ENCODE results near the gene BAIAP2.

The BAIAP2 gene

GRCh38 chr17:81115219-81115618, 80.3 kb downstream of the BAIAP2 start:
- peaks cover 0 to 32% (median 3%) of the 10 kb centered on the region in 5 donors for H3K36me3 ChIP-seq (ENCODE audit: control insufficient read depth in 5 of 5, insufficient read depth in 5 of 5, low read length in 5 of 5)
- H3K4me3 ChIP-seq (ENCODE audit: low read depth in 1 of 5, low read length in 5 of 5), result no peak overlapping the region
- H3K27me3 ChIP-seq (ENCODE audit: control insufficient read depth in 5 of 5, insufficient read depth in 4 of 5, low read length in 5 of 5), result peaks cover 9 to 20% (median 17%) of the 10 kb centered on the region in 5 donors
- no peak overlapping the region for H3K9ac ChIP-seq (ENCODE audit: low read length in 5 of 5)
- H3K9me3 ChIP-seq (ENCODE audit: control insufficient read depth in 5 of 5, low read length in 5 of 5), result no peaks in the 10 kb centered on the region
- H3K4me1 ChIP-seq (ENCODE audit: control insufficient read depth in 5 of 5, insufficient read depth in 5 of 5, low read length in 5 of 5), result peaks cover 0 to 14% (median 8%) of the 10 kb centered on the region in 5 donors
- no peak overlapping the region for H3K27ac ChIP-seq (ENCODE audit: low read depth, low read length)

- H3K4me3 ChIP-seq (ENCODE audit: low read depth in 1 of 5, low read length in 5 of 5), result no peak overlapping the region
- no peak overlapping the region for H3K27ac ChIP-seq (ENCODE audit: low read depth, low read length)
- H3K9me3 ChIP-seq (ENCODE audit: control insufficient read depth in 5 of 5, low read length in 5 of 5), result no peaks in the 10 kb centered on the region
- peaks cover 10 to 20% (median 17%) of the 10 kb centered on the region in 5 donors for H3K27me3 ChIP-seq (ENCODE audit: control insufficient read depth in 5 of 5, insufficient read depth in 4 of 5, low read length in 5 of 5)
- H3K36me3 ChIP-seq (ENCODE audit: control insufficient read depth in 5 of 5, insufficient read depth in 5 of 5, low read length in 5 of 5), result peaks cover 0 to 27% (median 2%) of the 10 kb centered on the region in 5 donors
- peaks cover 0 to 14% (median 8%) of the 10 kb centered on the region in 5 donors for H3K4me1 ChIP-seq (ENCODE audit: control insufficient read depth in 5 of 5, insufficient read depth in 5 of 5, low read length in 5 of 5)
- no peak overlapping the region for H3K9ac ChIP-seq (ENCODE audit: low read length in 5 of 5)
Measured at GRCh38 chr17:81115749-81116464, 81.0 kb downstream of the BAIAP2 start.

- H3K27me3 ChIP-seq (ENCODE audit: control insufficient read depth in 5 of 5, insufficient read depth in 4 of 5, low read length in 5 of 5), result peaks cover 10 to 28% (median 17%) of the 10 kb centered on the region in 5 donors
- H3K36me3 ChIP-seq (ENCODE audit: control insufficient read depth in 5 of 5, insufficient read depth in 5 of 5, low read length in 5 of 5), result peaks cover 0 to 23% (median 0%) of the 10 kb centered on the region in 5 donors
- H3K27ac ChIP-seq (ENCODE audit: low read depth, low read length), result no peak overlapping the region
- no peak overlapping the region for H3K4me3 ChIP-seq (ENCODE audit: low read depth in 1 of 5, low read length in 5 of 5)
- H3K9me3 ChIP-seq (ENCODE audit: control insufficient read depth in 5 of 5, low read length in 5 of 5), result no peaks in the 10 kb centered on the region
- H3K4me1 ChIP-seq (ENCODE audit: control insufficient read depth in 5 of 5, insufficient read depth in 5 of 5, low read length in 5 of 5), result peaks cover 0 to 14% (median 8%) of the 10 kb centered on the region in 5 donors
- H3K9ac ChIP-seq (ENCODE audit: low read length in 5 of 5), result no peak overlapping the region
Measured at GRCh38 chr17:81116704-81117103, 81.8 kb downstream of the BAIAP2 start.

GRCh38 chr17:81117672-81118198, 82.8 kb downstream of the BAIAP2 start:
- peaks cover 0 to 14% (median 8%) of the 10 kb centered on the region in 5 donors for H3K4me1 ChIP-seq (ENCODE audit: control insufficient read depth in 5 of 5, insufficient read depth in 5 of 5, low read length in 5 of 5)
- peaks cover 14 to 32% (median 17%) of the 10 kb centered on the region in 5 donors for H3K27me3 ChIP-seq (ENCODE audit: control insufficient read depth in 5 of 5, insufficient read depth in 4 of 5, low read length in 5 of 5)
- H3K27ac ChIP-seq (ENCODE audit: low read depth, low read length), result no peak overlapping the region
- H3K36me3 ChIP-seq (ENCODE audit: control insufficient read depth in 5 of 5, insufficient read depth in 5 of 5, low read length in 5 of 5), result peaks cover 0 to 15% (median 0%) of the 10 kb centered on the region in 5 donors
- no peak overlapping the region for H3K9ac ChIP-seq (ENCODE audit: low read length in 5 of 5)
- H3K9me3 ChIP-seq (ENCODE audit: control insufficient read depth in 5 of 5, low read length in 5 of 5), result no peaks in the 10 kb centered on the region
- no peak overlapping the region for H3K4me3 ChIP-seq (ENCODE audit: low read depth in 1 of 5, low read length in 5 of 5)

- peaks cover 21 to 38% (median 22%) of the 10 kb centered on the region in 5 donors for H3K27me3 ChIP-seq (ENCODE audit: control insufficient read depth in 5 of 5, insufficient read depth in 4 of 5, low read length in 5 of 5)
- H3K9me3 ChIP-seq (ENCODE audit: control insufficient read depth in 5 of 5, low read length in 5 of 5), result no peaks in the 10 kb centered on the region
- no peak overlapping the region for H3K27ac ChIP-seq (ENCODE audit: low read depth, low read length)
- no peak overlapping the region for H3K9ac ChIP-seq (ENCODE audit: low read length in 5 of 5)
- peaks cover 0 to 15% (median 0%) of the 10 kb centered on the region in 5 donors for H3K36me3 ChIP-seq (ENCODE audit: control insufficient read depth in 5 of 5, insufficient read depth in 5 of 5, low read length in 5 of 5)
- H3K4me1 ChIP-seq (ENCODE audit: control insufficient read depth in 5 of 5, insufficient read depth in 5 of 5, low read length in 5 of 5), result peaks cover 0 to 14% (median 8%) of the 10 kb centered on the region in 5 donors
- H3K4me3 ChIP-seq (ENCODE audit: low read depth in 1 of 5, low read length in 5 of 5), result peak overlapping the region in 1 of 5 donors; percentile 52
Measured at GRCh38 chr17:81118308-81119221, 83.6 kb downstream of the BAIAP2 start.

- Histone ChIP-seq H3K27me3 (ENCODE audit: control insufficient read depth in 5 of 5, insufficient read depth in 4 of 5, low read length in 5 of 5) (peaks cover 21 to 45% (median 26%) of the 10 kb centered on the region in 5 donors), H3K4me1 (ENCODE audit: control insufficient read depth in 5 of 5, insufficient read depth in 5 of 5, low read length in 5 of 5) (peaks cover 0 to 14% (median 8%) of the 10 kb centered on the region in 5 donors), H3K27ac (ENCODE audit: low read depth, low read length) (no peak overlapping the region), H3K36me3 (ENCODE audit: control insufficient read depth in 5 of 5, insufficient read depth in 5 of 5, low read length in 5 of 5) (peaks cover 0 to 15% (median 0%) of the 10 kb centered on the region in 5 donors), H3K4me3 (ENCODE audit: low read depth in 1 of 5, low read length in 5 of 5) (peak overlapping the region in 2 of 5 donors; percentile 43 to 52), H3K9ac (ENCODE audit: low read length in 5 of 5) (no peak overlapping the region), H3K9me3 (ENCODE audit: control insufficient read depth in 5 of 5, low read length in 5 of 5) (no peaks in the 10 kb centered on the region)
Measured at GRCh38 chr17:81119223-81120148, 84.5 kb downstream of the BAIAP2 start.

GRCh38 chr17:81120149-81120484, 85.2 kb downstream of the BAIAP2 start:
- Histone ChIP-seq H3K4me3 (ENCODE audit: low read depth in 1 of 5, low read length in 5 of 5) (no peak overlapping the region), H3K27ac (ENCODE audit: low read depth, low read length) (no peak overlapping the region), H3K9me3 (ENCODE audit: control insufficient read depth in 5 of 5, low read length in 5 of 5) (no peaks in the 10 kb centered on the region), H3K36me3 (ENCODE audit: control insufficient read depth in 5 of 5, insufficient read depth in 5 of 5, low read length in 5 of 5) (peaks cover 0 to 15% (median 0%) of the 10 kb centered on the region in 5 donors), H3K9ac (ENCODE audit: low read length in 5 of 5) (no peak overlapping the region), H3K4me1 (ENCODE audit: control insufficient read depth in 5 of 5, insufficient read depth in 5 of 5, low read length in 5 of 5) (peaks cover 0 to 14% (median 8%) of the 10 kb centered on the region in 5 donors), H3K27me3 (ENCODE audit: control insufficient read depth in 5 of 5, insufficient read depth in 4 of 5, low read length in 5 of 5) (peaks cover 21 to 47% (median 27%) of the 10 kb centered on the region in 5 donors)

- Histone ChIP-seq H3K27ac (ENCODE audit: low read depth, low read length) (no peak overlapping the region), H3K27me3 (ENCODE audit: control insufficient read depth in 5 of 5, insufficient read depth in 4 of 5, low read length in 5 of 5) (peaks cover 19 to 53% (median 27%) of the 10 kb centered on the region in 5 donors), H3K4me3 (ENCODE audit: low read depth in 1 of 5, low read length in 5 of 5) (no peak overlapping the region), H3K9ac (ENCODE audit: low read length in 5 of 5) (no peak overlapping the region), H3K4me1 (ENCODE audit: control insufficient read depth in 5 of 5, insufficient read depth in 5 of 5, low read length in 5 of 5) (peaks cover 0 to 14% (median 8%) of the 10 kb centered on the region in 5 donors), H3K9me3 (ENCODE audit: control insufficient read depth in 5 of 5, low read length in 5 of 5) (no peaks in the 10 kb centered on the region), H3K36me3 (ENCODE audit: control insufficient read depth in 5 of 5, insufficient read depth in 5 of 5, low read length in 5 of 5) (peaks cover 0 to 11% (median 0%) of the 10 kb centered on the region in 5 donors)
Measured at GRCh38 chr17:81120695-81121621, 86.0 kb downstream of the BAIAP2 start.
